Upper lobe of left lung (tissue), 4 donors: Measurements from ENCODE around the gene LAMB1.
"Not testable (repeated sequence)": the region's sequence is repeated elsewhere in the genome, so short reads cannot be mapped to it uniquely, and the experiment has no call there.

ENCODE experiments used
- CTCF ChIP-seq, 6 experiments: fragments of 450-650 bp in 4 of 6; fragments of 200-600 bp in 2 of 6; sonication (generic) in 2 of 6; IDR thresholded peaks; one replicate each; pipeline ENCODE4 v1.5.1; 2016 to 2019; ENCODE audit warnings: antibody characterized with exemption in 6 of 6
- EP300 ChIP-seq, 4 donors: sonication (generic); formaldehyde crosslinking; IDR thresholded peaks; one replicate each; pipeline ENCODE4 v1.5.1; 2017; ENCODE audit warnings: antibody characterized with exemption in 4 of 4, control low read depth in 2 of 4
- POLR2AphosphoS5 ChIP-seq, 2 donors: sonication (generic); formaldehyde crosslinking; IDR thresholded peaks; one replicate each; pipeline ENCODE4 v1.5.1; 2017; ENCODE audit warnings: antibody characterized with exemption in 2 of 2

- not testable (repeated sequence) for TF ChIP-seq CTCF, EP300, POLR2AphosphoS5 (IDR thresholded peaks at IDR 0.05)
These were observed 46.0 kb downstream of the LAMB1 start for GRCh38 chr7:107956950-107957349.
